Skeletal muscle tissue (tissue), 4 donors: ENCODE results near the gene COL16A1. TPM values are rescaled to one million over a fixed set of nuclear protein-coding genes. Genes with fewer than 3 reads are reported as not detected.

Source experiments
- H3K27ac ChIP-seq: one replicate; pipeline ENCODE4 v1.7.0; 2013; ENCODE audit warnings: mild to moderate bottlenecking, low read depth, low read length, inconsistent platforms
- H3K27me3 ChIP-seq, 3 donors: one replicate each; pipeline ENCODE4 v1.7.0; 2013; ENCODE audit warnings: low read length in 3 of 3; ENCODE audit not compliant: control insufficient read depth in 3 of 3, insufficient read depth in 3 of 3
- H3K36me3 ChIP-seq, 3 donors: one replicate each; pipeline ENCODE4 v1.7.0; 2013; ENCODE audit warnings: low read length in 3 of 3; ENCODE audit not compliant: control insufficient read depth in 3 of 3, insufficient read depth in 3 of 3
- H3K4me1 ChIP-seq, 3 donors: one replicate each; pipeline ENCODE4 v1.7.0; 2013; ENCODE audit warnings: low read length in 3 of 3, mild to moderate bottlenecking in 3 of 3; ENCODE audit not compliant: control insufficient read depth in 3 of 3, insufficient read depth in 3 of 3
- H3K4me3 ChIP-seq, 3 donors: one replicate each; pipeline ENCODE4 v1.7.0; 2013; ENCODE audit warnings: low read length in 3 of 3
- H3K9ac ChIP-seq, 3 donors: one replicate each; pipeline ENCODE4 v1.7.0; 2013; ENCODE audit warnings: low read length in 3 of 3, mild to moderate bottlenecking in 3 of 3, moderate library complexity in 2 of 3, low read depth in 1 of 3
- H3K9me3 ChIP-seq, 3 donors: one replicate each; pipeline ENCODE4 v1.7.0; 2013; ENCODE audit warnings: low read length in 3 of 3; ENCODE audit not compliant: control insufficient read depth in 3 of 3
- total RNA-seq: library from RNA; depleted of rRNA; stranded (reverse); fragments of >200 nt; gene quantifications from one replicate; pipeline ENCODE4 v1.2.3, GENCODE V29; 2014
- donor health status: Osteomylitis.

COL16A1 gene
- total RNA-seq, 1 donor from 2014 or later = 91.9 TPM

DNA sequence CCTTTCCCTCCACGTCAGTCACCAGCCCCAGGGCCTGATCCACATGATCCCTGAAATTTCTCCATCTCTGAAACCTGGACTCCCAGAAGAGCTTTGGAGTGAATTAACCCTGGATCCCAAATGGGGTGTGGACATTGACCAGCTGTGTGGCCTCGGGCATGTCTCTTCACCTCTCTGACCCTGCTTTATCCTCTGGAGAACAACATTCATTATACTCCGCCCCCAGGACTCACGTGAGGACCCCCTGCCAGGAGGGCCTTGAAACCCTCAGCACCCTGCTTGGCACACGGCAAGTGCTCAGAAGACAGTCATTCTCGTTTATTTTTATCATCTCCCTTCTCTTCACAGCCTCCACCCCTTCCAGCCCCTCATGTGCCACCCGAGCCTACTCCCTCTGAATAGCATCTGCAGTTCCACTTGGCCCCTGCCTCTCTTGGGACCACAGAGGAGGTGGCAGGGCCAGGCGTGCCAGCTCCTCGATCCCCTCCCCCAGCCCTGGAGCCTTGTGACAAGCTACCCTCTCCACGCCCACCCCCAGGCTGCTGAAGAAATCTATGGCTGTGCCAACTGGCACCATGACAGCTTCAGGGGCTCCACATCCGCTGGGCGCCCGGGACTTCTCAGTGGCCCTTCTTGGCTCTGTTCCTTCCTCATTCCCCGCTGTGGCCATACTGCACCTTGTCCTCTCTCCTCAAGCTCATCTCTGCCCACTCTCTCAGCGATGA is 42.3 kb upstream of the COL16A1 start:
- Histone ChIP-seq H3K9ac (no peak overlapping the region), H3K4me1 (peaks cover 0 to 18% (median 9%) of the 10 kb centered on the region in 3 donors), H3K4me3 (no peak overlapping the region), H3K36me3 (no peaks in the 10 kb centered on the region), H3K27ac (no peak overlapping the region), H3K9me3 (no peaks in the 10 kb centered on the region), H3K27me3 (no peaks in the 10 kb centered on the region)

DNA sequence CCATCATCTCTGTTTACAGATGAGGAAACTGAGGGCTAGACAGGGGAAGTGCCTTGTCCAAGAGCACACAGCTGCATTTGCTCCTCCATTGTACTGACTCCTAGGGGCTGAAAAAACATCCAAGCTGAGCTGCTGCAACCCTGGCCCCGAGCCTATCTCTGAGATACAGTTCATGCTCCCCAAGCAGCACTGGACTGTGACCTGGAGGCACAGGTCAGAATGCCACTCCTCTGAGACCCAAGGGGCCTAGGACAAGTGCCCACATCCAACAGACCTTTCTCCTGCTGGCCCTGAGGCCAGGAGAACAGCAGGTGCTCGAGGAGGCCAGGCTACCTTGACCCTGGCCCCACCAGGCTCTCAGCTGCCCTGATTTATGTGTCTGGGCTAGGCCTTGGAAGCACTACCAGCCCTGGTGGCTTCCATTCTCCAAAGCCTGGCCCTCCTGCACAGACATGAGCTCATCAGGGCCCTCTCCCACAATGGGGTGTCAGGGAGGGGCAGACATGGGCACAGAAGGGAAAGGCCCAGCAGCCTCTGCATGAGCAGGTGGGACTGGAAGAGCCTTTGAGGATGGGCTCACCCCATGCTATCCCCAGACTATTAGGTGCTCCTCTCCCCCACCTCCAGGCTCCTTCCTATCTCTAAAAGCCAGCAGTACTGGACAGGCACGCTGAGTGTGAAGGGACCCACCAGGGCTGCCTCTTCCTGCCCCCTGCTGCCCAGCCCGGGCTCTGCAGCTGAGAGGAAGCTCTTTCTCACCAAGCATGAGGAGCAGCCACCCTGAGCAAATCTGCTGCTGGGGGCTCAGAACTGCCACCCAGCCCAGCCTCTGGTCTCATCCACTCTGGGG is 41.5 kb upstream of the COL16A1 start:
- Histone ChIP-seq H3K27ac (no peak overlapping the region), H3K9me3 (no peaks in the 10 kb centered on the region), H3K27me3 (no peaks in the 10 kb centered on the region), H3K4me1 (peaks cover 0 to 10% (median under 1%) of the 10 kb centered on the region in 3 donors), H3K4me3 (no peak overlapping the region), H3K36me3 (no peaks in the 10 kb centered on the region), H3K9ac (no peak overlapping the region)

DNA sequence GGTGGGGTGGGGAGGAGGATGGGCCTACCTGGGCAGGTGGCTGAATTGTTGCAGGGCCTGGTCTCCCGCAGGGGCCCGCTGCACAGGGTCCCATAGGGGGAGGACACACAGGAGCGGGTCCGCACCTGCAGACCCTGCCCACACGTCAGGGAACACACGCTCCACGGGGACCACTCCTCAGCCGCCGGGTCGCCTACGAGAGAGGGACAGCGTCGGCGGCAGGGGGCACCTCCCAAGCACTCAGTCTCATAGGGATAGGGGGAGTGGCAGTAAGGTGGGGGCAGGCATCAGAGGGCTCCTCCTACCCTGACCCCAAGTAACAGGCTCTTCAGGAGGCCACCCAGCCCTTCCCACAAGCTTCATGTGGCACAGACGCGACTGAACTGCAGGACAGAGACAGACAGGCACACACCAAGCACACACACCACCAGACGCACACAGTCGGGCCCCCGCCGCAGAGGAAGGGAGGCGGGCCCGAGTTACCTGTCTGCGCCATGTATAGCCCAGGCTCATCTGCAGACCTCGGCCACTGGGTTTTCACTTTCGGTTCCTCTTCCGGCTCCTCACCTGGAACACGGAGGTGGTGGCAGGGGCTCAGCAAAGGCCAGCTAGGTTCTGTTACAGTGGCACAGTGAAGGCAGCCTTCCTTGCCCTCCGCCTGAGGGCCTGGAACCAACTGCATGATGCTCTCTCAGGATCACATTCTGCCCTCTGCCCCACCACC is 40.5 kb upstream of the COL16A1 start:
- Histone ChIP-seq H3K27me3 (no peaks in the 10 kb centered on the region), H3K4me1 (peaks cover 0 to 7% (median 0%) of the 10 kb centered on the region in 3 donors)

DNA sequence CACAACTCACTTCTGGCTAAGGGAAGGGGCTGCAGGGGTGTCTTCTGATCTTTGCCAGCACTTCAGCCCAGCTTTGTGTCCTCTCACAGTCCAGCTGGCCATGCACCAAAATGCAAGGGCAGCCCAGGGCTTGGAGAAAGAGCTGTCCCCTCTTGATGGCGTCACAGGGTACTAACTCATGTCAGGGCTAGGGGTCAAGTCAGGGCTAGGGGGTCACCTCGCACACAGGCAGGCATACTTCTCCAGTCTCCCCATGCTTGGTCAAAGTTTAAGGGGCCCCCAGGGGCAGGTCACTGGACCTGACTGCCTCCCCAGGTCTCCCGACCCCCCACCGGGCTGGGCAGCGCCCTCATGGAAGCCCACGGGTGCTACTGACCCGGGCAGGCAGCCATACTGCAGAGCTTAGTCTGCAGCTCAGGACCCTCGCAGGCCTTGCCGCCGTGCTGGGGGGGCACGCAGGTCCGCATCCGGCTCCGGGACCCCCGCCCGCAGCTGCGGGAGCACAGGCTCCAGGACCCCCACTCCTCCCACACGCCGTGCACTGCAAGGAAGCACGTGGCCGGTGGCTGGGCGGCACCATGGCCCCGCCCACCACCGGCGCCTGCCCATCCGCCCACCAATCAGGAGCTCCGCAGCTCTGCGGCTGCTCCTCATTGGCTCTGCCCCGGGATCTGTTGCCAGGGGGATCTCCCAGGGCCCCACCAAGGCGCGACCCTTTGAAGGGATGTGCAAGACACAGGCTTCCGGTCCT is 38.8 kb upstream of the COL16A1 start:
- Histone ChIP-seq H3K36me3 (no peaks in the 10 kb centered on the region), H3K4me3 (no peak overlapping the region), H3K9me3 (no peaks in the 10 kb centered on the region), H3K27ac (no peak overlapping the region), H3K9ac (no peak overlapping the region), H3K4me1 (peaks cover 0 to 7% (median 0%) of the 10 kb centered on the region in 3 donors), H3K27me3 (no peaks in the 10 kb centered on the region)

More for the DNA sequence above, 40.5 kb upstream of the COL16A1 start:
- Histone ChIP-seq H3K27ac (no peak overlapping the region), H3K4me3 (no peak overlapping the region), H3K9me3 (no peaks in the 10 kb centered on the region), H3K9ac (no peak overlapping the region), H3K36me3 (no peaks in the 10 kb centered on the region)

DNA sequence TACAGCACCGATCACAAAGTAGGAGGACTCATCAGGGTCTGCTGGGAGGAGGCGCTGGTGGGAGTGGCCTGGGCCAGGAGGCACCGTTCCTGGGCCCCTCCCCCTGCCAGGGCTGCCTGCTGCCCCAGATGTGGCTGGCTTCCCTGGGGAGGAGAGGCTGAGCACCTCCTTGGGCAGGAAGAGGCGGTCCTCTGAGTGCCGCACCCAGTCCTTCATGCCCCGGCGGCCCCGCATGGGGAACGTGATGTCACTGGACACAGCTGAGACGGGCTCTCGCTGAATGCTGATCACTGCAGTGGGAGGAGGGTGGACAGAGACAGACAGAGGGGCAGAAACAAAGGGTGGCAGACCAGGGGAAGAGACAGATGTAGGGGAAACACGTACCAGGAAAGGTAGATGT is 35.5 kb upstream of the COL16A1 start:
- H3K9ac ChIP-seq = no peak overlapping the region
- H3K27ac ChIP-seq = no peak overlapping the region
- no peaks in the 10 kb centered on the region for H3K9me3 ChIP-seq
- no peak overlapping the region for H3K4me3 ChIP-seq
- H3K27me3 ChIP-seq = no peaks in the 10 kb centered on the region
- H3K4me1 ChIP-seq = no peaks in the 10 kb centered on the region
- no peaks in the 10 kb centered on the region for H3K36me3 ChIP-seq

DNA sequence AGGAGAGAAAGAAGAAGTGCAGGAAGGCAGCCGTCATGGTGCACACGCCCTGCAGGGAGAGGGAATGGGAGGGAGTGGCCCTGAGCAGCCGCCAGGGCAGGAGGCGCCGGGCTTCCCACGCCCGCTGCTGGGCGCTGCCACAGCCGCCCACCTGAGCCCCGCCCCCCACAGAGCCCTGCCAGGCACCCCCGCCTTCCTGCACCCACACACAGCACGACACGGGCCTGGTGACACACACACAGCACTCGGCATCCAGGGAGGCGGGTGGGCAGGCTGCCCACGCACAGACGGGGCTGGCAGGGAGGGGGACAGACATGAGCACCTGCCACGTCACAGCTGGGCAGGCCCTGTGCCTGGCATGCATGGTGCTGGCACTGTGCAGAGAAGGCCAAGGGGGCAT is 32.9 kb upstream of the COL16A1 start:
- Histone ChIP-seq H3K9me3 (no peaks in the 10 kb centered on the region), H3K4me1 (no peaks in the 10 kb centered on the region), H3K27me3 (no peaks in the 10 kb centered on the region), H3K36me3 (no peaks in the 10 kb centered on the region), H3K4me3 (no peak overlapping the region), H3K9ac (no peak overlapping the region), H3K27ac (no peak overlapping the region)

DNA sequence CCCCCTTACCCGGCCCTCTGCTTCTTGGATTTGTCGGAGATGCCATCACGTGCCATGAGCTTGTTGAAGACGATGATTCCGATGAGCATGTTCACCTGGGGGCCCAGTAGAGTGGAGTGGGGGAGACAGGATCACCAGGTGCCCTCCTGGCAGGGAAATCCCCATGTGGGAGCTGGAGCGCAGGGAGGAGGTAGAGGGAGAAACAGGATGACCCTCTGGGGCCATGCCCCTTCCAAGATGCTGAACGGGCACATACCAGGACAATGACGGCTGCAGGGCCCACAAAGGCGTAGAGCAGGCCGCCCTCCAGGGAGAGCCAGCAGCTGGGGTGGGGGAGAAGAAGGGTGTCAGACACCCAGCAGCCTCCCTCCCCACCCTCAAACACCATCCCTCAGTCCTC is 31.8 kb upstream of the COL16A1 start:
- no peaks in the 10 kb centered on the region for H3K36me3 ChIP-seq
- no peak overlapping the region for H3K27ac ChIP-seq
- H3K4me1 ChIP-seq = no peaks in the 10 kb centered on the region
- H3K4me3 ChIP-seq = no peak overlapping the region
- no peaks in the 10 kb centered on the region for H3K9me3 ChIP-seq
- H3K27me3 ChIP-seq = no peaks in the 10 kb centered on the region
- H3K9ac ChIP-seq = no peak overlapping the region

DNA sequence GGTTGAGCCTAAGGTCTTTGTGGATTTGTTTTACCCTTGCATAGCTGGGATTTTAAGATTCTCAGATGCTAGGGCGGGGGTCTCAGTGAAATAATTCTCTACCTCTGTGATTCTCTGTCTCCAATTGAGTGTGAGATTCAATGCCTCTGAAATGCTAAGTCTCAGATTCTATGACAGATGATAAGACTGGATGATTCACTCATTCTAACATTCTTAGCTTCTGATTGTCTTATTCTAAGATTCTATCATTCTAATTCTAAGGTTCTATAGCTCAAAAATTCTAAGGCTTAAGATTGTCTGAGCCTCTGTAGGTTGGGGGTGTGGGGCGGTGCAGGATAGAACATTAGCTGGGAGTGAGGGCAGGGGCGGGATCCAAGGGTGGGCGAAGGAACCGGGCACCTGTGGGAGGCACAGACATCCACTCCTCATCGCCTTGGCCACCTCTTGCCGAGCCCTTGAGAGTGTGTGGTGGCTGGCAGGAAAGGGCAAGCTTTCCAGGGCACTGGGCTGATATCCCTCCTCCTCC is 30.8 kb upstream of the COL16A1 start:
- Histone ChIP-seq H3K9me3 (no peaks in the 10 kb centered on the region), H3K27ac (no peak overlapping the region), H3K4me3 (no peak overlapping the region), H3K27me3 (no peaks in the 10 kb centered on the region), H3K4me1 (no peaks in the 10 kb centered on the region), H3K36me3 (no peaks in the 10 kb centered on the region), H3K9ac (no peak overlapping the region)

DNA sequence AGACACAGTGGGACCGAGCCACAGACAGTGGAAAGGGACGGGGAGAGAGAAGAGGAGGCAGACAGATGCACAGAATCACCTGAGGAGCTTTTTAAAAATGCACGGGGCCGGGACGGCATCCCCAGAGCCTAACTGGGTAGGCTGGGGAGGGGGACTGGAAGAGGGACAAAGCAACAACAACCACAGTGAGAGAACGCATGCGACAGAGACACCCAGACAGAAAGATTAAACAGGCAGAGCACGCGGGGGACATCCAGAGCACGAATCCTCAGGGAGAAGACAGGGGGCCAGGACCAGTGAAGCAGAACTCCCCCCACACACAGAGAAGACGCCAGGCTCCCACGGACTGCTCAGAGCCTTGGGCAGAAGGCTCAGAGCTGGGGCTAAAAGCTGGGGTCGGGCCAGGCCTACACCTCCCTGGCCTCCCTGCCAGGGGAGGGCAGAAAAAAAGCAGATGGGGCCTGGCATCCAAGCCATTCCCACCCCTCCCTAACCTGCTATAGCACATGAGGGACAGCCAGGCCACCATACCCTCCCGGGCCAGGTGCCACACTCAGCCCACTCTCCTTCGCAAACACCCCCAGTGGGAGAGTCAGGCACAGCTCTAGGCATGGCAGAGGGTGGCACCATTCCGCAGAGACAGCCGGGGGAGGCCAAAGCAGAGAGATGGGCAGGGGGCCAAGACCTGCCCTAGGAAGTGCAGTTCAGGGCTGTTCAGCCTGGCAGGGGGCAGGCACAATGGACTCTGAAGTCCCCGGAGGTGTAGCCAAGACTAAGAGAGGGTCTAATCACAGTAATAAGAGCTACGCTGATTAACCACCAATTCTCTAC is 29.8 kb upstream of the COL16A1 start:
- no peak overlapping the region for H3K27ac ChIP-seq
- H3K27me3 ChIP-seq = no peaks in the 10 kb centered on the region
- H3K4me1 ChIP-seq = no peaks in the 10 kb centered on the region
- H3K36me3 ChIP-seq = no peaks in the 10 kb centered on the region
- no peaks in the 10 kb centered on the region for H3K9me3 ChIP-seq
- no peak overlapping the region for H3K4me3 ChIP-seq
- no peak overlapping the region for H3K9ac ChIP-seq
